B cell (primary cell): ENCODE measurements around the gene SLC16A7.

Experiments
- CTCF ChIP-seq: fragments of 200-600 bp; IDR thresholded peaks from one replicate; pipeline ENCODE4 v1.8.0; 2022; ENCODE audit warnings: antibody characterized with exemption, mild to moderate bottlenecking
- EZH2 ChIP-seq: IDR thresholded peaks from 2 replicates; pipeline ENCODE4 v1.6.1; 2012; ENCODE audit warnings: borderline replicate concordance, low read depth, mild to moderate bottlenecking, moderate library complexity, low read length; ENCODE audit not compliant: insufficient read depth, poor library complexity, severe bottlenecking

- TF ChIP-seq CTCF = no peak
- no peak for TF ChIP-seq EZH2
Observed at GRCh38 chr12:59548930-59549329, 46.9 kb upstream of the SLC16A7 start.
